Measurements from ENCODE around the gene FANCC. TPM values are rescaled to one million over a fixed set of nuclear protein-coding genes. Genes with fewer than 3 reads are reported as not detected.

FANCC gene
- total and polyA plus RNA-seq, 2 of the 13 experiments (the other 11 are each of a cell fraction or from before 2014, with no cell fraction given), result 7.4 to 8.6 TPM

GRCh38 chr9:95083086-95083768 is 234.3 kb downstream of the FANCC start (continued):
- TF ChIP-seq GLI4 (CRISPR knock-in tag; IDR thresholded peaks at IDR 0.05; ENCODE audit: borderline replicate concordance), result no peak
- TF ChIP-seq ZEB1 (IDR thresholded peaks at IDR 0.05; ENCODE audit: insufficient replicate concordance, low read depth), result no peak
- TF ChIP-seq DNMT1 (CRISPR knock-in tag; IDR thresholded peaks at IDR 0.05), result 0 out of 2 replicates have a peak, but pooled peaks have one; percentile 50
- TF ChIP-seq THAP11 (CRISPR knock-in tag; IDR thresholded peaks at IDR 0.05), result no peak
- peak; percentile 88 for TF ChIP-seq HNRNPLL (IDR thresholded peaks at IDR 0.05; ENCODE audit: low read depth, low read length, poor library complexity, severe bottlenecking)
- TF ChIP-seq ZSCAN21 (CRISPR knock-in tag; IDR thresholded peaks at IDR 0.05; ENCODE audit: borderline replicate concordance), result no peak
- TF ChIP-seq, protein P1, sequence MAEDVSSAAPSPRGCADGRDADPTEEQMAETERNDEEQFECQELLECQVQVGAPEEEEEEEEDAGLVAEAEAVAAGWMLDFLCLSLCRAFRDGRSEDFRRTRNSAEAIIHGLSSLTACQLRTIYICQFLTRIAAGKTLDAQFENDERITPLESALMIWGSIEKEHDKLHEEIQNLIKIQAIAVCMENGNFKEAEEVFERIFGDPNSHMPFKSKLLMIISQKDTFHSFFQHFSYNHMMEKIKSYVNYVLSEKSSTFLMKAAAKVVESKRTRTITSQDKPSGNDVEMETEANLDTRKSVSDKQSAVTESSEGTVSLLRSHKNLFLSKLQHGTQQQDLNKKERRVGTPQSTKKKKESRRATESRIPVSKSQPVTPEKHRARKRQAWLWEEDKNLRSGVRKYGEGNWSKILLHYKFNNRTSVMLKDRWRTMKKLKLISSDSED (CRISPR knock-in tag; IDR thresholded peaks at IDR 0.05), result no peak
- TF ChIP-seq MEF2D (CRISPR knock-in tag; IDR thresholded peaks at IDR 0.05), result no peak
- TF ChIP-seq MZF1 (CRISPR knock-in tag; IDR thresholded peaks at IDR 0.05; ENCODE audit: borderline replicate concordance), result no peak
- no peak for TF ChIP-seq ZFP36 (IDR thresholded peaks at IDR 0.05; ENCODE audit: borderline replicate concordance, low read depth, low read length, partially characterized antibody)
- no peak for TF ChIP-seq HOXD1 (CRISPR knock-in tag; IDR thresholded peaks at IDR 0.05)
- no peak for TF ChIP-seq NFKB2 (CRISPR knock-in tag; IDR thresholded peaks at IDR 0.05; ENCODE audit: borderline replicate concordance)
- TF ChIP-seq ZFYVE20 (CRISPR knock-in tag; IDR thresholded peaks at IDR 0.05; ENCODE audit: borderline replicate concordance, low read depth), result no peak
- TF ChIP-seq PCBP1 (IDR thresholded peaks at IDR 0.05; ENCODE audit: borderline replicate concordance, low read depth, low read length), result no peak
- TF ChIP-seq ZNF333 (CRISPR knock-in tag; IDR thresholded peaks at IDR 0.05; ENCODE audit: borderline replicate concordance), result no peak
